CD8-positive, alpha-beta memory T cell (primary cell): ENCODE measurements around the gene CCDC200. TPM values are rescaled to one million over a fixed set of nuclear protein-coding genes. Genes with fewer than 3 reads are reported as not detected.
A peak's percentile ranks its signal among the peaks of the same experiment; 100 is the strongest.
"Not testable (repeated sequence)": the region's sequence is repeated elsewhere in the genome, so short reads cannot be mapped to it uniquely, and the experiment has no call there.

ENCODE experiments used
- CTCF ChIA-PET: fragments of 350-600 bp; sonication (Branson Sonifier 250); formaldehyde crosslinking; loops from one replicate; lab custom pipeline; 2021; ENCODE audit warnings: antibody characterized with exemption; lab: Charles Lee
- POLR2A ChIA-PET: fragments of 350-600 bp; sonication (Branson Sonifier 250); formaldehyde crosslinking; loops from one replicate; lab custom pipeline; 2021; ENCODE audit warnings: antibody characterized with exemption; lab: Charles Lee
- DNase-seq, 5 donors: peaks; one replicate each; pipeline versions ENCODE4 v3.0.0 to v3.0.0-alpha.2; 2020 to 2022; ENCODE audit warnings: mixed read lengths in 1 of 5
- H3K27ac ChIP-seq: one replicate; pipeline ENCODE4 v1.7.0; 2013; ENCODE audit warnings: low read depth, mild to moderate bottlenecking, low read length, moderate library complexity
- H3K27me3 ChIP-seq: 2 replicates; pipeline ENCODE4 v1.7.0; 2013; ENCODE audit warnings: low read length, mild to moderate bottlenecking; ENCODE audit not compliant: insufficient read depth, poor library complexity, severe bottlenecking
- H3K36me3 ChIP-seq: 2 replicates; pipeline ENCODE4 v1.7.0; 2013; ENCODE audit warnings: mild to moderate bottlenecking, low read length, moderate library complexity; ENCODE audit not compliant: insufficient read depth
- H3K4me1 ChIP-seq: 2 replicates; pipeline ENCODE4 v1.7.0; 2013; ENCODE audit warnings: mild to moderate bottlenecking, low read length, moderate library complexity; ENCODE audit not compliant: insufficient read depth
- H3K4me3 ChIP-seq: 2 replicates; pipeline ENCODE4 v1.7.0; 2013; ENCODE audit warnings: mild to moderate bottlenecking, low read length
- H3K9me3 ChIP-seq: 2 replicates; pipeline ENCODE4 v1.7.0; 2013; ENCODE audit warnings: mild to moderate bottlenecking, low read length
- H3K27ac Mint-ChIP-seq, 8 donors: one replicate each; pipeline ENCODE4 v1.8.0; 2020 to 2021; ENCODE audit warnings: mixed read lengths in 8 of 8, mild to moderate bottlenecking in 6 of 8, inconsistent platforms in 3 of 8, moderate library complexity in 3 of 8
- H3K27me3 Mint-ChIP-seq, 2 donors: one replicate each; pipeline ENCODE4 v1.8.0; 2020 to 2021; ENCODE audit warnings: mixed read lengths in 2 of 2, mild to moderate bottlenecking in 1 of 2, moderate library complexity in 1 of 2
- H3K36me3 Mint-ChIP-seq, 3 donors: one replicate each; pipeline ENCODE4 v1.8.0; 2020 to 2021; ENCODE audit warnings: mixed read lengths in 3 of 3, inconsistent platforms in 1 of 3, mild to moderate bottlenecking in 1 of 3
- H3K4me1 Mint-ChIP-seq, 3 donors: one replicate each; pipeline ENCODE4 v1.8.0; 2020 to 2021; ENCODE audit warnings: mixed read lengths in 3 of 3, inconsistent platforms in 1 of 3, mild to moderate bottlenecking in 1 of 3
- H3K4me3 Mint-ChIP-seq, 7 donors: one replicate each; pipeline ENCODE4 v1.8.0; 2020 to 2021; ENCODE audit warnings: mixed read lengths in 7 of 7, mild to moderate bottlenecking in 6 of 7, moderate library complexity in 4 of 7, inconsistent platforms in 2 of 7
- H3K9me3 Mint-ChIP-seq, 5 donors: one replicate each; pipeline ENCODE4 v1.8.0; 2020 to 2022; ENCODE audit warnings: mixed read lengths in 5 of 5, mild to moderate bottlenecking in 3 of 5, moderate library complexity in 2 of 5, inconsistent platforms in 1 of 5
- polyA plus RNA-seq: library from polyadenylated mRNA; unstranded; fragments of 300-500 nt; fragmentation: Illumina TruSeq; gene quantifications from one replicate; pipeline ENCODE4 v1.2.3, GENCODE V29; 2021
- total RNA-seq, 2 experiments: library from RNA; stranded (reverse); gene quantifications; one replicate each; pipeline ENCODE4 v1.2.3, GENCODE V29; 2021

CCDC200 gene
- total RNA-seq (under 1 TPM in 1 of 2 experiments, not detected in 1; 0.33 TPM), polyA plus RNA-seq (0.90 TPM)

GRCh38 chr17:43228020-43228782 lies at the start of gene CCDC200:
CCDC200 (minus strand) TSS chr17:43228623; CDS start chr17:43228554, 69 bp downstream.
- H3K36me3 ChIP-seq, H3K4me3 Mint-ChIP-seq, CTCF ChIA-PET, H3K4me3 ChIP-seq, H3K27me3 ChIP-seq, POLR2A ChIA-PET, H3K27me3 Mint-ChIP-seq, H3K27ac ChIP-seq, H3K9me3 ChIP-seq, DNase-seq, H3K4me1 ChIP-seq, H3K27ac Mint-ChIP-seq, H3K9me3 Mint-ChIP-seq, H3K4me1 Mint-ChIP-seq: not testable (repeated sequence)
- peaks cover 0 to 10% (median 0%) of the 10 kb centered on the region in 3 donors for H3K36me3 Mint-ChIP-seq

GRCh38 chr17:43272914-43273313 lies 44.5 kb upstream of the CCDC200 start:
- H3K4me1 ChIP-seq, DNase-seq, H3K27me3 Mint-ChIP-seq, H3K9me3 ChIP-seq, H3K9me3 Mint-ChIP-seq, H3K36me3 Mint-ChIP-seq, H3K27ac Mint-ChIP-seq, H3K27ac ChIP-seq, H3K36me3 ChIP-seq, POLR2A ChIA-PET, H3K4me3 Mint-ChIP-seq, H3K4me3 ChIP-seq, H3K4me1 Mint-ChIP-seq, H3K27me3 ChIP-seq, CTCF ChIA-PET: not testable (repeated sequence)

- H3K27ac Mint-ChIP-seq, H3K27ac ChIP-seq, CTCF ChIA-PET, H3K9me3 Mint-ChIP-seq, H3K4me1 Mint-ChIP-seq, H3K36me3 Mint-ChIP-seq, DNase-seq, H3K4me1 ChIP-seq, POLR2A ChIA-PET, H3K36me3 ChIP-seq, H3K4me3 ChIP-seq, H3K9me3 ChIP-seq, H3K27me3 Mint-ChIP-seq, H3K27me3 ChIP-seq: not testable (repeated sequence)
- H3K4me3 Mint-ChIP-seq, result peak overlapping the region in 2 of 7 donors; percentile 48 to 54
Measured at GRCh38 chr17:43272483-43272882, 44.1 kb upstream of the CCDC200 start.

GRCh38 chr17:43270552-43271504 lies 42.4 kb upstream of the CCDC200 start:
- H3K4me3 ChIP-seq, H3K9me3 ChIP-seq, H3K27ac ChIP-seq, H3K4me1 Mint-ChIP-seq, H3K27ac Mint-ChIP-seq, H3K27me3 ChIP-seq, H3K4me3 Mint-ChIP-seq, POLR2A ChIA-PET, H3K9me3 Mint-ChIP-seq, H3K27me3 Mint-ChIP-seq, H3K36me3 ChIP-seq, CTCF ChIA-PET, H3K4me1 ChIP-seq, DNase-seq, H3K36me3 Mint-ChIP-seq: not testable (repeated sequence)

- H3K4me3 ChIP-seq, H3K27ac Mint-ChIP-seq, POLR2A ChIA-PET, H3K4me1 Mint-ChIP-seq, H3K9me3 Mint-ChIP-seq, H3K36me3 Mint-ChIP-seq, H3K36me3 ChIP-seq, H3K4me1 ChIP-seq, CTCF ChIA-PET, H3K27me3 ChIP-seq, H3K9me3 ChIP-seq, H3K4me3 Mint-ChIP-seq, H3K27ac ChIP-seq, H3K27me3 Mint-ChIP-seq: not testable (repeated sequence)
- peak in 2 of 5 donors; percentile 37 to 80 for DNase-seq
Measured at GRCh38 chr17:43246456-43246855, 18.0 kb upstream of the CCDC200 start.

GRCh38 chr17:43240596-43241352 lies 12.4 kb upstream of the CCDC200 start:
- H3K36me3 ChIP-seq, CTCF ChIA-PET, H3K4me3 Mint-ChIP-seq, H3K27me3 Mint-ChIP-seq, H3K4me1 ChIP-seq, POLR2A ChIA-PET, H3K27ac ChIP-seq, H3K9me3 Mint-ChIP-seq, H3K4me1 Mint-ChIP-seq, H3K27me3 ChIP-seq, H3K27ac Mint-ChIP-seq, H3K4me3 ChIP-seq, H3K36me3 Mint-ChIP-seq, DNase-seq, H3K9me3 ChIP-seq: not testable (repeated sequence)

- H3K27me3 Mint-ChIP-seq, H3K36me3 Mint-ChIP-seq, H3K4me3 Mint-ChIP-seq, POLR2A ChIA-PET, H3K27ac ChIP-seq, H3K9me3 ChIP-seq, H3K4me3 ChIP-seq, H3K36me3 ChIP-seq, CTCF ChIA-PET, H3K27ac Mint-ChIP-seq, DNase-seq, H3K4me1 Mint-ChIP-seq, H3K9me3 Mint-ChIP-seq, H3K4me1 ChIP-seq, H3K27me3 ChIP-seq: not testable (repeated sequence)
Measured at GRCh38 chr17:43239597-43239996, 11.2 kb upstream of the CCDC200 start.

- H3K36me3 Mint-ChIP-seq, H3K27ac Mint-ChIP-seq, H3K27me3 ChIP-seq, H3K9me3 Mint-ChIP-seq, H3K4me1 ChIP-seq, H3K36me3 ChIP-seq, H3K9me3 ChIP-seq, POLR2A ChIA-PET, DNase-seq, H3K4me1 Mint-ChIP-seq, H3K4me3 Mint-ChIP-seq, CTCF ChIA-PET, H3K27me3 Mint-ChIP-seq, H3K27ac ChIP-seq, H3K4me3 ChIP-seq: not testable (repeated sequence)
Measured at GRCh38 chr17:43233877-43234276, 5.5 kb upstream of the CCDC200 start, which contains the start of gene RNU2-1. RNU2-1 (minus strand) TSS chr17:43233977.
